Fibroblast of the conjunctiva (primary cell): ENCODE results near the gene CCSER1.

Experiments used
- DNase-seq: peaks from one replicate; pipeline ENCODE4 v3.0.0-alpha.2; 2010; ENCODE audit warnings: low read depth

The CCSER1 gene

GRCh38 chr4:90128961-90129495 lies 1.8 kb downstream of the CCSER1 start:
- no peak for DNase-seq

- DNase-seq: no peak
Observed at GRCh38 chr4:90130076-90130475, 2.9 kb downstream of the CCSER1 start.

GRCh38 chr4:90137555-90137954 lies 10.4 kb downstream of the CCSER1 start:
- DNase-seq: no peak

GRCh38 chr4:90142081-90142480 lies 14.9 kb downstream of the CCSER1 start:
- DNase-seq: no peak

GRCh38 chr4:90145319-90145718 lies 18.1 kb downstream of the CCSER1 start:
- DNase-seq: no peak

GRCh38 chr4:90146306-90146705 lies 19.1 kb downstream of the CCSER1 start:
- no peak for DNase-seq

GRCh38 chr4:90148574-90149148 lies 21.5 kb downstream of the CCSER1 start:
- no peak for DNase-seq

- DNase-seq: no peak
Observed at GRCh38 chr4:90152024-90152423, 24.8 kb downstream of the CCSER1 start.

- no peak for DNase-seq
Observed at GRCh38 chr4:90159193-90159592, 32.0 kb downstream of the CCSER1 start.

- DNase-seq: no peak
Observed at GRCh38 chr4:90160044-90160443, 32.9 kb downstream of the CCSER1 start.

GRCh38 chr4:90162566-90162965 lies 35.4 kb downstream of the CCSER1 start:
- no peak for DNase-seq

GRCh38 chr4:90163872-90164271 lies 36.7 kb downstream of the CCSER1 start:
- DNase-seq: no peak

GRCh38 chr4:90165883-90166282 lies 38.7 kb downstream of the CCSER1 start:
- no peak for DNase-seq

- no peak for DNase-seq
Observed at GRCh38 chr4:90171491-90171890, 44.3 kb downstream of the CCSER1 start.

GRCh38 chr4:90174621-90175023 lies 47.4 kb downstream of the CCSER1 start:
- DNase-seq: no peak

GRCh38 chr4:90181644-90182043 lies 54.5 kb downstream of the CCSER1 start:
- DNase-seq: no peak

- no peak for DNase-seq
Observed at GRCh38 chr4:90183254-90183653, 56.1 kb downstream of the CCSER1 start.

GRCh38 chr4:90184560-90184959 lies 57.4 kb downstream of the CCSER1 start:
- no peak for DNase-seq

- no peak for DNase-seq
Observed at GRCh38 chr4:90185416-90185815, 58.2 kb downstream of the CCSER1 start.

- DNase-seq: no peak
Observed at GRCh38 chr4:90186229-90186628, 59.0 kb downstream of the CCSER1 start.

GRCh38 chr4:90187148-90187884 lies 60.1 kb downstream of the CCSER1 start:
- DNase-seq: no peak

- DNase-seq: no peak
Observed at GRCh38 chr4:90189178-90189577, 62.0 kb downstream of the CCSER1 start.

GRCh38 chr4:90189946-90190345 lies 62.8 kb downstream of the CCSER1 start:
- no peak for DNase-seq

- DNase-seq: no peak
Observed at GRCh38 chr4:90190525-90190924, 63.3 kb downstream of the CCSER1 start.
